Measurements from ENCODE around the gene SLC30A4.

DNA sequence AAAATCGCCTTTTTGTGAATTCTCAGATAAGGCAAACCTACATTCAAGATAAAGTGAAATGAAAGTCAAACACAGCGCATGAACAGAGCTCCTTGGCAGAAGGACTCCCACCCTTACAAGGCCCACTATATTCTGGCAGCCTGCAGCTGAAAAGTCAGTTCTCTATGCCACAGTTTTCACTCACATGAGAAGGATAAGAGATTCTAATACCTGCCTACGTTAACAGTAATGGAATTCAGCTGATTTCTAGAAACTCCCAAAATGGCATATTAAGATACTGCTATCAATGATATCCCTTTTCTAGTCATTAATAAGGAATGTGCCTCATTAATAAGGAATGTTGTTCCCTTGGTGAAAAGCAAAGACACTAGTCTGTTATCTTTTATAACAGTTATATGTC lies 27.0 kb downstream of the SLC30A4 start:
- TF ChIP-seq, protein P1, sequence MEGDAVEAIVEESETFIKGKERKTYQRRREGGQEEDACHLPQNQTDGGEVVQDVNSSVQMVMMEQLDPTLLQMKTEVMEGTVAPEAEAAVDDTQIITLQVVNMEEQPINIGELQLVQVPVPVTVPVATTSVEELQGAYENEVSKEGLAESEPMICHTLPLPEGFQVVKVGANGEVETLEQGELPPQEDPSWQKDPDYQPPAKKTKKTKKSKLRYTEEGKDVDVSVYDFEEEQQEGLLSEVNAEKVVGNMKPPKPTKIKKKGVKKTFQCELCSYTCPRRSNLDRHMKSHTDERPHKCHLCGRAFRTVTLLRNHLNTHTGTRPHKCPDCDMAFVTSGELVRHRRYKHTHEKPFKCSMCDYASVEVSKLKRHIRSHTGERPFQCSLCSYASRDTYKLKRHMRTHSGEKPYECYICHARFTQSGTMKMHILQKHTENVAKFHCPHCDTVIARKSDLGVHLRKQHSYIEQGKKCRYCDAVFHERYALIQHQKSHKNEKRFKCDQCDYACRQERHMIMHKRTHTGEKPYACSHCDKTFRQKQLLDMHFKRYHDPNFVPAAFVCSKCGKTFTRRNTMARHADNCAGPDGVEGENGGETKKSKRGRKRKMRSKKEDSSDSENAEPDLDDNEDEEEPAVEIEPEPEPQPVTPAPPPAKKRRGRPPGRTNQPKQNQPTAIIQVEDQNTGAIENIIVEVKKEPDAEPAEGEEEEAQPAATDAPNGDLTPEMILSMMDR (conservative IDR thresholded peaks at IDR 0.05): no peak
- TF ChIP-seq EZH2 (IDR thresholded peaks at IDR 0.05; ENCODE audit: low read depth): no peak

All from PC-9 (cell line).